Neural cell (in vitro differentiated cells): ENCODE data around the gene XXYLT1. TPM values are rescaled to one million over a fixed set of nuclear protein-coding genes. Genes with fewer than 3 reads are reported as not detected.

Source experiments
- H2AFZ ChIP-seq: fragments of 200-600, 300-800 bp; sonication (generic), shearing (Covaris generic); 2 replicates; pipeline ENCODE4 v1.6.0; 2014; ENCODE audit warnings: low read depth, mild to moderate bottlenecking, antibody characterized with exemption, low read length, moderate library complexity
- H3F3A ChIP-seq: fragments of 200-600 bp; shearing (Covaris generic); 2 replicates; pipeline ENCODE4 v1.6.1; 2016; ENCODE audit warnings: mild to moderate bottlenecking, moderate library complexity, mixed read lengths, antibody characterized with exemption, low read length; ENCODE audit not compliant: insufficient read depth, poor library complexity, severe bottlenecking
- H3K27ac ChIP-seq: fragments of 200-600, 300-800 bp; sonication (generic), shearing (Covaris generic); 2 replicates; pipeline ENCODE4 v1.5.1; 2014; ENCODE audit warnings: mild to moderate bottlenecking, low read length, moderate library complexity
- H3K27me3 ChIP-seq: fragments of 300-800, 200-600 bp; sonication (generic), shearing (Covaris generic); 2 replicates; pipeline ENCODE4 v1.6.0; 2014; ENCODE audit warnings: mild to moderate bottlenecking, low read depth, low read length, moderate library complexity; ENCODE audit not compliant: insufficient read depth
- H3K36me3 ChIP-seq: fragments of 300-800, 200-600 bp; sonication (generic), shearing (Covaris generic); 2 replicates; pipeline ENCODE4 v1.5.1; 2014; ENCODE audit warnings: mild to moderate bottlenecking, antibody characterized with exemption, low read length, moderate library complexity; ENCODE audit not compliant: insufficient read depth
- H3K4me2 ChIP-seq: fragments of 300-800, 200-600 bp; sonication (generic), shearing (Covaris generic); 2 replicates; pipeline ENCODE4 v1.6.0; 2014; ENCODE audit warnings: mild to moderate bottlenecking, low read length
- H3K4me3 ChIP-seq: fragments of 300-800, 200-600 bp; sonication (generic), shearing (Covaris generic); 2 replicates; pipeline ENCODE4 v1.5.1; 2014; ENCODE audit warnings: mild to moderate bottlenecking, low read length, moderate library complexity
- H3K79me2 ChIP-seq: fragments of 200-600 bp; shearing (Covaris generic); replicated peaks from 2 replicates; pipeline ENCODE4 v1.6.0; 2014; ENCODE audit warnings: mild to moderate bottlenecking, low read length, moderate library complexity; ENCODE audit not compliant: insufficient read depth
- H3K9ac ChIP-seq: fragments of 300-800, 200-600 bp; sonication (generic), shearing (Covaris generic); 2 replicates; pipeline ENCODE4 v1.6.1; 2016; ENCODE audit warnings: mild to moderate bottlenecking, low read length, mixed read lengths
- H3K9me2 ChIP-seq: fragments of 200-600 bp; shearing (Covaris generic); 2 replicates; pipeline ENCODE4 v1.6.1; 2016; ENCODE audit warnings: mild to moderate bottlenecking, low read length, mixed read lengths; ENCODE audit not compliant: insufficient read depth
- H3K9me3 ChIP-seq: fragments of 200-600, 300-800 bp; sonication (generic), shearing (Covaris generic); 2 replicates; pipeline ENCODE4 v1.6.1; 2016; ENCODE audit warnings: mild to moderate bottlenecking, mixed run types, low read length, moderate library complexity, mixed read lengths
- H4K20me1 ChIP-seq: fragments of 200-600 bp; shearing (Covaris generic); 2 replicates; pipeline ENCODE4 v1.6.1; 2016; ENCODE audit warnings: mild to moderate bottlenecking, mixed run types; ENCODE audit not compliant: insufficient read depth
- CTCF ChIP-seq: fragments of 450-650 bp; IDR thresholded peaks from 2 replicates; pipeline ENCODE4 v1.5.1; 2014; ENCODE audit warnings: antibody characterized with exemption, mild to moderate bottlenecking, moderate library complexity; ENCODE audit not compliant: poor library complexity, severe bottlenecking
- EP300 ChIP-seq: fragments of 450-650 bp; conservative IDR thresholded peaks from 2 replicates; pipeline ENCODE4 v1.6.1; 2014; ENCODE audit warnings: antibody characterized with exemption, mild to moderate bottlenecking, moderate library complexity; ENCODE audit not compliant: poor library complexity, severe bottlenecking
- EZH2 ChIP-seq: fragments of 200-600, 300-800 bp; shearing (Covaris generic), sonication (generic); IDR thresholded peaks from 2 replicates; pipeline ENCODE4 v1.6.1; 2014; ENCODE audit warnings: antibody characterized with exemption, low read length, borderline replicate concordance, mild to moderate bottlenecking; ENCODE audit not compliant: insufficient read depth, poor library complexity, severe bottlenecking
- MXI1 ChIP-seq: fragments of 450-650 bp; conservative IDR thresholded peaks from 2 replicates; pipeline ENCODE4 v1.6.1; 2014; ENCODE audit warnings: antibody characterized with exemption, mild to moderate bottlenecking; ENCODE audit not compliant: poor library complexity, severe bottlenecking
- POLR2AphosphoS5 ChIP-seq: IDR thresholded peaks from 2 replicates; pipeline ENCODE4 v1.6.1; 2012
- RAD21 ChIP-seq: fragments of 450-650 bp; conservative IDR thresholded peaks from 2 replicates; pipeline ENCODE4 v1.6.1; 2014; ENCODE audit warnings: antibody characterized with exemption, mild to moderate bottlenecking, moderate library complexity
- REST ChIP-seq: IDR thresholded peaks from 2 replicates; pipeline ENCODE4 v1.6.1; 2012; ENCODE audit warnings: borderline replicate concordance
- SMC3 ChIP-seq: fragments of 450-650 bp; conservative IDR thresholded peaks from 2 replicates; pipeline ENCODE4 v1.6.1; 2014; ENCODE audit warnings: antibody characterized with exemption, mild to moderate bottlenecking, moderate library complexity; ENCODE audit not compliant: poor library complexity
- TAF1 ChIP-seq: IDR thresholded peaks from 2 replicates; pipeline ENCODE4 v1.6.1; 2012; ENCODE audit warnings: low read depth
- polyA plus RNA-seq: library from polyadenylated mRNA; depleted of rRNA; stranded (reverse); fragments of >200 nt; gene quantifications from 2 replicates; pipeline ENCODE4 v1.2.3, GENCODE V29; 2014

Gene XXYLT1
- polyA plus RNA-seq, 1 donor from 2014 or later = 25.4 TPM

DNA sequence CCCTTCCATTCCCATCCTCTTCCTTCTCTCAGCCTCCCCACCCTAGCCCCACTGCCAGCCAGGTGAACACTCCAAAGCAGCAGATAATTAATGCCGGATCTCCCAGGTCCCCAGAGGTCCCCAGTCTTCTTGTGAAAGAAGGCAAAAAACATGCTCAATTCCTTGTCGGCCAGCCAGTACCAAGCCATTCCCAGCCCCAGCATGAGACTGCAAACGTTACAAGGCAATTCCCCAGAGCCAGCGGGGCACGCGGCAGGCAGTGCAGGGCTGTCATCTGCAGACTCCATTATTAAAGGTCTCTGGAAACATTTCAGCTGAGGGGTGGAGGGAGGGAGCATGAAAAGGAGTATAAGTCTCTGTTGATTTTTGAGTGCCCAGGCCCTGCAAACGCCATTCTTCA is 117.8 kb downstream of the XXYLT1 start:
- Histone ChIP-seq H2AFZ (no peak overlapping the region), H3K9me2 (no peaks in the 10 kb centered on the region), H3K4me2 (peak overlapping the region; percentile 5), H3K27me3 (no peaks in the 10 kb centered on the region), H3K79me2 (no peaks in the 10 kb centered on the region), H3K9me3 (no peaks in the 10 kb centered on the region), H3K36me3 (no peaks in the 10 kb centered on the region), H3F3A (no peaks in the 10 kb centered on the region), H3K9ac (peak overlapping the region; percentile 38), H4K20me1 (no peaks in the 10 kb centered on the region), H3K27ac (peak overlapping the region; percentile 64), H3K4me3 (peak overlapping the region; percentile 49)
- TF ChIP-seq SMC3 = peak; percentile 17
- no peak for TF ChIP-seq REST
- TF ChIP-seq POLR2AphosphoS5 = peak; percentile 61
- TF ChIP-seq RAD21 = no peak
- TF ChIP-seq TAF1 = no peak
- no peak for TF ChIP-seq EZH2
- no peak for TF ChIP-seq CTCF
- TF ChIP-seq MXI1 = peak; percentile 48
- peak; percentile 56 for TF ChIP-seq EP300

GRCh38 chr3:195151866-195152541 is 119.0 kb downstream of the XXYLT1 start:
- no peak for TF ChIP-seq EP300
- no peak for TF ChIP-seq TAF1
- TF ChIP-seq RAD21 = no peak
- no peak for TF ChIP-seq CTCF
- no peak for TF ChIP-seq EZH2
- H4K20me1 ChIP-seq = no peaks in the 10 kb centered on the region
- no peak overlapping the region for H3K27ac ChIP-seq
- no peaks in the 10 kb centered on the region for H3F3A ChIP-seq
- no peaks in the 10 kb centered on the region for H3K36me3 ChIP-seq
- H3K27me3 ChIP-seq = no peaks in the 10 kb centered on the region
- no peak overlapping the region for H3K9ac ChIP-seq
- no peaks in the 10 kb centered on the region for H3K9me3 ChIP-seq
- no peak overlapping the region for H3K4me3 ChIP-seq
- H3K79me2 ChIP-seq = no peaks in the 10 kb centered on the region
- no peaks in the 10 kb centered on the region for H3K9me2 ChIP-seq
- H3K4me2 ChIP-seq = no peak overlapping the region
- no peak overlapping the region for H2AFZ ChIP-seq
